Prostate gland (tissue), 2 donors: Measurements from ENCODE around the gene ARMC3. TPM values are rescaled to one million over a fixed set of nuclear protein-coding genes. Genes with fewer than 3 reads are reported as not detected.
"Not testable (repeated sequence)": the region's sequence is repeated elsewhere in the genome, so short reads cannot be mapped to it uniquely, and the experiment has no call there.

ENCODE experiments used
- DNase-seq: peaks from one replicate; pipeline ENCODE4 v3.0.0-alpha.2; 2019; ENCODE audit warnings: low spot score
- H3K27ac ChIP-seq, 2 donors: fragments of 200-600 bp; sonication (generic); 2 replicates each; pipeline ENCODE4 v1.5.1; 2017 to 2019
- H3K27me3 ChIP-seq: fragments of 200-600 bp; sonication (generic); replicated peaks from 2 replicates; pipeline ENCODE4 v1.5.1; 2019; ENCODE audit not compliant: insufficient read depth
- H3K36me3 ChIP-seq, 2 donors: fragments of 200-600 bp; sonication (generic); 1 replicate in 1 of 2; 2 replicates in 1 of 2; pipeline versions ENCODE4 v1.5.1 to v1.8.1; 2017 to 2019
- H3K4me1 ChIP-seq: fragments of 200-600 bp; sonication (generic); replicated peaks from 2 replicates; pipeline ENCODE4 v1.5.1; 2019
- H3K4me3 ChIP-seq, 2 donors: fragments of 200-600 bp; sonication (generic); 2 replicates each; pipeline ENCODE4 v1.5.1; 2017 to 2019
- H3K9me3 ChIP-seq: fragments of 200-600 bp; sonication (generic); 2 replicates; pipeline ENCODE4 v1.5.1; 2017
- CTCF ChIP-seq, 4 experiments: fragments of 200-600 bp in 2 of 4; fragments of 450-650 bp in 2 of 4; sonication (generic) in 2 of 4; IDR thresholded peaks; 1 replicate in 3 of 4; 2 replicates in 1 of 4; pipeline ENCODE4 v1.5.1; 2016 to 2019; ENCODE audit warnings: antibody characterized with exemption in 4 of 4, mild to moderate bottlenecking in 2 of 4, moderate library complexity in 2 of 4
- POLR2A ChIP-seq: fragments of 450-650 bp; IDR thresholded peaks from one replicate; pipeline ENCODE4 v1.6.1; 2016; ENCODE audit warnings: antibody characterized with exemption, mild to moderate bottlenecking
- POLR2AphosphoS5 ChIP-seq: sonication (generic); formaldehyde crosslinking; IDR thresholded peaks from one replicate; pipeline ENCODE4 v1.6.1; 2017; ENCODE audit warnings: antibody characterized with exemption
- WGBS: methylation state at CpG from one replicate; pipeline ENCODE4 v1.1.5; 2018; 5-methylcytosine and 5-hydroxymethylcytosine counted together
- intact Hi-C: fragments of 100-400 bp; cut with DNase I; formaldehyde crosslinking; loops from one replicate; pipeline ENCODE4 v1.14.2; 2022
- total RNA-seq, 2 donors: library from RNA; depleted of rRNA; stranded (reverse); fragments of >200 nt; gene quantifications; one replicate each; pipeline ENCODE4 v1.1.0, GENCODE V29; 2016

The ARMC3 gene
- total RNA-seq, 2 donors from 2014 or later: 5.0 TPM; not detected in 1

- H3K27ac ChIP-seq: no peak overlapping the region
- no peak overlapping the region for H3K4me3 ChIP-seq
- H3K36me3 ChIP-seq: no peaks in the 10 kb centered on the region
- H3K27me3 ChIP-seq: no peaks in the 10 kb centered on the region
- 62% methylated on average over 1 of the region's 1 CpG for WGBS
- no peak for TF ChIP-seq POLR2AphosphoS5
- intact Hi-C loops: no loop called here
- no peak for DNase-seq
- no peaks in the 10 kb centered on the region for H3K4me1 ChIP-seq
- no peaks in the 10 kb centered on the region for H3K9me3 ChIP-seq
Measured at GRCh38 chr10:22925088-22925487, 2.8 kb upstream of the ARMC3 start.

GRCh38 chr10:22927166-22927565 is 687 bp upstream of the ARMC3 start:
- TF ChIP-seq CTCF (IDR thresholded peaks at IDR 0.05) (no peak), POLR2AphosphoS5 (no peak), POLR2A (no peak)
- 84% methylated on average over 9 of the region's 9 CpGs for WGBS
- Histone ChIP-seq H3K27ac (no peak overlapping the region), H3K4me1 (no peaks in the 10 kb centered on the region), H3K9me3 (no peaks in the 10 kb centered on the region), H3K36me3 (no peaks in the 10 kb centered on the region), H3K27me3 (no peaks in the 10 kb centered on the region), H3K4me3 (no peak overlapping the region)
- DNase-seq: no peak
- intact Hi-C loops: no loop called here

DNA sequence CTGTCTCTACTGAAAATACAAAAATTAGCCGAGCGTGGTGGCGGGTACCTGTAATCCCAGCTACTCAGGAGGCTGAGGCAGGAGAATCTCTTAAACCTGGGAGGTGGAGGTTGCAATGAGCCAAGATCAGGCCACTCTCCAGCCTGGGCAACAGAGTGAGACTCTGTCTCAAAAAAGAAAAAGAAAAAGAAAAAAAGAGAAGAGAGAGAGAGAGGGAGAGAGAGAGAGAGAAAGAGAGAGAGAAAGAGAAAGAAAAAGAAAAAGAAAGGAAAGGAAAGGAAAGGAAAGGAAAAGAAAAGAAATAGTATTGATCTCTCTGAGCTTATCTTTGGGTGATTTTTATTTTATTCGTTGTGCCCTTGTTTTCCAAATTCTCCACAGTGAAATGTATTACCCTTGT is 1.2 kb downstream of the ARMC3 start:
- H3K27me3 ChIP-seq, DNase-seq, H3K4me3 ChIP-seq, intact Hi-C loops, H3K9me3 ChIP-seq, H3K27ac ChIP-seq, H3K4me1 ChIP-seq, H3K36me3 ChIP-seq: not testable (repeated sequence)
- WGBS: 96% methylated on average over 4 of the region's 4 CpGs

DNA sequence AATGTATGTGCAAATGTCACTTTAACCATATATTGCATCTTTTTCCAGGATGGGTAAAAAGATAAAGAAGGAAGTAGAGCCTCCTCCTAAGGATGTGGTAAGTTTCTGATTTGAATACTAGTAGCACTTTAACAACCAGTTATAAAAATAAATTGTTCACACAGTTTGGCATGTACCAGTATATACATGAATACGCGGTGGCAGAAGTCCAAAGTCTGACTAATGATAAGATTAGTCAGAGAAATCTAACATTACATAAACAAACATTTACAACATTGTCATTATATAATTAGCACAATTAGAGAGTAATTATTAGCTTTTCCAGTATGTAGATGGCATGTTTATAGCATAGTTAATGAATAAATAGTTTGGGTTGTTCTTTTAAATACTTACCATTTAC is 4.1 kb downstream of the ARMC3 start:
- Histone ChIP-seq H3K4me3 (no peak overlapping the region), H3K9me3 (no peaks in the 10 kb centered on the region), H3K36me3 (no peaks in the 10 kb centered on the region), H3K27ac (no peak overlapping the region), H3K27me3 (no peaks in the 10 kb centered on the region), H3K4me1 (no peaks in the 10 kb centered on the region)
- 65% methylated on average over 2 of the region's 2 CpGs for WGBS
- intact Hi-C loops: no loop called here
- TF ChIP-seq CTCF (IDR thresholded peaks at IDR 0.05) (no peak), POLR2AphosphoS5 (no peak), POLR2A (no peak)
- DNase-seq: no peak

DNA sequence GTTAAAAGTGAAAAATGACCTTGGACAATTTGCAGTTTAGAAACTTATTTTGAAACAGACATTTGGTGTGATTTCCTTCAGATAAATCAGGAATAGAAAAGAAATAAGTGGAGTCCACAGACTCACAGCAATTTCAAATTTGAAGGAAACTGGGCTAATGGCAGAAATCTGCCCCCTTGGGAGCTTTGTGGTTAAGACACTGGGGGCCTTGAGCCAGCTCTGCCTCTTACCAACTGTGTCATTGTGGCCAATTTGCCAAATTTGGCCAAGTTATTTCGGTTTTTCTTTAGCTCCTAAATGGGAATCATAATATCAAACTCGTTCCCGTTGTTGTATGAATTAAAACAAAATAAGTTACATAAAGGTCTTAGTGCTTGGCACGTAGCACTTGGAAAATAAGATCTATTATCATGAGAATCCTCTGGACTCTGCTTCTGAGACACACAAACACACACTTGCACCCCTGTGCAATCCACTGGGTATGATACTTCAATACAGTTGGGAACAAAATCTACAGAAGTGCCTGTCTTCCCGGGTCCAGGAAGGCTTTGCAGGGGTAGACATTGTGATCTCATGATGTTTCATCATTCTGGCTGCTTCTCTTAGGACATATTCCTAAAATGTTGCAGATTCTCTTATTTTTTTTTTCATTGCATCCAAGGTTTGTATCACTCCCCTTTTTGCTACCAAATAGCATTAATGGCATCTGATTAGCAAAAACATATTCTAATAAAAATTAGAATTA is 4.9 kb downstream of the ARMC3 start:
- H3K4me3 ChIP-seq: no peak overlapping the region
- TF ChIP-seq CTCF (IDR thresholded peaks at IDR 0.05): no peak
- TF ChIP-seq POLR2A: no peak
- no peaks in the 10 kb centered on the region for H3K9me3 ChIP-seq
- intact Hi-C loops: no loop called here
- no peaks in the 10 kb centered on the region for H3K4me1 ChIP-seq
- no peak overlapping the region for H3K27ac ChIP-seq
- no peaks in the 10 kb centered on the region for H3K27me3 ChIP-seq
- 81% methylated on average over 5 of the region's 5 CpGs for WGBS
- DNase-seq: no peak
- H3K36me3 ChIP-seq: no peaks in the 10 kb centered on the region

- DNase-seq: no peak
- Histone ChIP-seq H3K4me1 (no peaks in the 10 kb centered on the region), H3K27ac (no peak overlapping the region), H3K36me3 (no peaks in the 10 kb centered on the region), H3K4me3 (no peak overlapping the region), H3K27me3 (no peaks in the 10 kb centered on the region), H3K9me3 (no peaks in the 10 kb centered on the region)
- intact Hi-C loops: no loop called here
- TF ChIP-seq CTCF (IDR thresholded peaks at IDR 0.05): no peak
- no peak for TF ChIP-seq POLR2AphosphoS5
- no peak for TF ChIP-seq POLR2A
- 91% methylated on average over 3 of the region's 3 CpGs for WGBS
Measured at GRCh38 chr10:22934726-22935125, 6.9 kb downstream of the ARMC3 start.
